Loucy (cell line): ENCODE data around the gene CTTNBP2.

Experiments used
- H2AFZ ChIP-seq: fragments of 200-600 bp; sonication (generic); 2 replicates; pipeline ENCODE4 v1.6.0; 2016; ENCODE audit warnings: antibody characterized with exemption, mild to moderate bottlenecking, low read length, moderate library complexity
- H3F3A ChIP-seq: fragments of 200-600 bp; 2 replicates; pipeline ENCODE4 v1.6.0; 2016; ENCODE audit warnings: antibody characterized with exemption, low read depth, mild to moderate bottlenecking
- H3K27me3 ChIP-seq: fragments of 200-600 bp; sonication (generic); 2 replicates; pipeline ENCODE4 v1.6.1; 2014; ENCODE audit warnings: low read length, mild to moderate bottlenecking; ENCODE audit not compliant: insufficient read depth, poor library complexity, severe bottlenecking
- H3K36me3 ChIP-seq: fragments of 200-600 bp; sonication (generic); 2 replicates; pipeline ENCODE4 v1.6.1; 2016; ENCODE audit warnings: low read length; ENCODE audit not compliant: insufficient read depth
- H3K4me1 ChIP-seq: fragments of 200-600 bp; sonication (generic); 2 replicates; pipeline ENCODE4 v1.5.1; 2014; ENCODE audit warnings: low read length, mild to moderate bottlenecking; ENCODE audit not compliant: insufficient read depth, poor library complexity, severe bottlenecking
- H3K4me2 ChIP-seq: fragments of 200-600 bp; sonication (generic); 2 replicates; pipeline ENCODE4 v1.6.0; 2014; ENCODE audit warnings: antibody characterized with exemption, low read length, low read depth, mild to moderate bottlenecking; ENCODE audit not compliant: poor library complexity, severe bottlenecking
- H3K4me3 ChIP-seq: fragments of 200-600 bp; sonication (generic); 2 replicates; pipeline ENCODE4 v1.5.1; 2014; ENCODE audit warnings: low read length, mild to moderate bottlenecking, mixed read lengths; ENCODE audit not compliant: poor library complexity, severe bottlenecking
- H3K79me2 ChIP-seq: fragments of 200-600 bp; sonication (generic); 2 replicates; pipeline ENCODE4 v1.6.1; 2014; ENCODE audit warnings: low read length; ENCODE audit not compliant: insufficient read depth
- H3K9ac ChIP-seq: fragments of 200-600 bp; sonication (generic); 2 replicates; pipeline ENCODE4 v1.6.0; 2014; ENCODE audit warnings: mild to moderate bottlenecking, low read depth, low read length, moderate library complexity; ENCODE audit not compliant: poor library complexity, severe bottlenecking
- H3K9me2 ChIP-seq: fragments of 200-600 bp; sonication (generic); replicated peaks from 2 replicates; pipeline ENCODE4 v1.6.1; 2016; ENCODE audit warnings: low read depth, low read length, mixed read lengths
- H3K9me3 ChIP-seq: fragments of 200-600 bp; sonication (generic); 2 replicates; pipeline ENCODE4 v1.6.1; 2014; ENCODE audit warnings: mild to moderate bottlenecking, antibody characterized with exemption, low read length, low read depth; ENCODE audit not compliant: insufficient read depth
- H4K20me1 ChIP-seq: fragments of 200-600 bp; sonication (generic); 2 replicates; pipeline ENCODE4 v1.6.0; 2014; ENCODE audit warnings: antibody characterized with exemption, low read length, mild to moderate bottlenecking; ENCODE audit not compliant: insufficient read depth, poor library complexity, severe bottlenecking
- CTCF ChIP-seq: fragments of 200-600 bp; sonication (generic); conservative IDR thresholded peaks from 2 replicates; pipeline ENCODE4 v1.5.1; 2014; ENCODE audit warnings: mild to moderate bottlenecking, antibody characterized with exemption, low read length
- EZH2phosphoT487 ChIP-seq: fragments of 200-600 bp; IDR thresholded peaks from 2 replicates; pipeline ENCODE4 v1.6.1; 2018; ENCODE audit warnings: antibody characterized with exemption, mild to moderate bottlenecking, moderate library complexity, borderline replicate concordance

CTTNBP2 gene

GRCh38 chr7:117682681-117683385, 190.4 kb downstream of the CTTNBP2 start:
- H3K36me3 ChIP-seq = no peaks in the 10 kb centered on the region
- H3K4me1 ChIP-seq = peaks cover 9% of the 10 kb centered on the region

GRCh38 chr7:117679120-117679519, 194.1 kb downstream of the CTTNBP2 start:
- Histone ChIP-seq H3K9me3 (no peaks in the 10 kb centered on the region), H3K79me2 (no peaks in the 10 kb centered on the region), H3K36me3 (no peaks in the 10 kb centered on the region), H3F3A (no peaks in the 10 kb centered on the region), H3K4me3 (no peak overlapping the region), H3K4me2 (no peak overlapping the region), H3K9ac (no peak overlapping the region), H4K20me1 (no peaks in the 10 kb centered on the region), H3K9me2 (no peaks in the 10 kb centered on the region), H2AFZ (no peak overlapping the region), H3K27me3 (no peaks in the 10 kb centered on the region), H3K4me1 (no peaks in the 10 kb centered on the region)
- TF ChIP-seq EZH2phosphoT487 (no peak), CTCF (no peak)

More at GRCh38 chr7:117682681-117683385, 190.4 kb downstream of the CTTNBP2 start:
- no peaks in the 10 kb centered on the region for H4K20me1 ChIP-seq
- TF ChIP-seq CTCF (no peak), EZH2phosphoT487 (no peak)
- H3F3A ChIP-seq = no peaks in the 10 kb centered on the region
- H2AFZ ChIP-seq = no peak overlapping the region
- no peak overlapping the region for H3K4me3 ChIP-seq
- no peaks in the 10 kb centered on the region for H3K27me3 ChIP-seq
- no peaks in the 10 kb centered on the region for H3K79me2 ChIP-seq
- no peak overlapping the region for H3K4me2 ChIP-seq
- no peaks in the 10 kb centered on the region for H3K9me2 ChIP-seq
- no peak overlapping the region for H3K9ac ChIP-seq
- H3K9me3 ChIP-seq = no peaks in the 10 kb centered on the region

- Histone ChIP-seq H3K4me1 (no peaks in the 10 kb centered on the region), H2AFZ (peak overlapping the region; percentile 24; the same call in 1 of the 2 replicates)
Measured at GRCh38 chr7:117675497-117676435, 197.5 kb downstream of the CTTNBP2 start.

More at GRCh38 chr7:117675497-117676435, 197.5 kb downstream of the CTTNBP2 start:
- no peaks in the 10 kb centered on the region for H3K36me3 ChIP-seq
- H3K4me3 ChIP-seq = no peak overlapping the region
- H3K9ac ChIP-seq = no peak overlapping the region
- no peaks in the 10 kb centered on the region for H3K27me3 ChIP-seq
- no peaks in the 10 kb centered on the region for H3K79me2 ChIP-seq
- TF ChIP-seq EZH2phosphoT487 (no peak), CTCF (no peak)
- H3F3A ChIP-seq = no peaks in the 10 kb centered on the region
- no peaks in the 10 kb centered on the region for H3K9me3 ChIP-seq
- no peaks in the 10 kb centered on the region for H3K9me2 ChIP-seq
- H4K20me1 ChIP-seq = no peaks in the 10 kb centered on the region
- no peak overlapping the region for H3K4me2 ChIP-seq
